ENCODE data around the gene TAS2R3.

DNA sequence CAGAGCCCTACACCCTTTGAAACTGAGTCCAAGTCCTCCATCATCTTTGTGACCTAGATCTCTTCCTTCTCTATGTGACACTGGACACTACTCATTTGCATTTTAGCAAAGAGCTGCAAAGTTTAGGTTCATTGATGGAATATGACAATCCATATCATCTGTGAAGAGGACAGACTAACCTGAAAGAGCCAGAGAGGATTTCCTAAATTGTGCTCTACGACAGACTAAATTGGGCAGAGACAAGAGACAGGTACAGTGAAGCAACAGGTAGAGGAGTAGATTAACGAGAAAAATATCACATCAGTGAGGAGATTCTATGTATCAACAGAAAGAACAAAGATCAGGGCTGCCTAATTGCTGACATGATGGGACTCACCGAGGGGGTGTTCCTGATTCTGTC lies at the start of gene TAS2R3:
- TF ChIP-seq, protein P1, sequence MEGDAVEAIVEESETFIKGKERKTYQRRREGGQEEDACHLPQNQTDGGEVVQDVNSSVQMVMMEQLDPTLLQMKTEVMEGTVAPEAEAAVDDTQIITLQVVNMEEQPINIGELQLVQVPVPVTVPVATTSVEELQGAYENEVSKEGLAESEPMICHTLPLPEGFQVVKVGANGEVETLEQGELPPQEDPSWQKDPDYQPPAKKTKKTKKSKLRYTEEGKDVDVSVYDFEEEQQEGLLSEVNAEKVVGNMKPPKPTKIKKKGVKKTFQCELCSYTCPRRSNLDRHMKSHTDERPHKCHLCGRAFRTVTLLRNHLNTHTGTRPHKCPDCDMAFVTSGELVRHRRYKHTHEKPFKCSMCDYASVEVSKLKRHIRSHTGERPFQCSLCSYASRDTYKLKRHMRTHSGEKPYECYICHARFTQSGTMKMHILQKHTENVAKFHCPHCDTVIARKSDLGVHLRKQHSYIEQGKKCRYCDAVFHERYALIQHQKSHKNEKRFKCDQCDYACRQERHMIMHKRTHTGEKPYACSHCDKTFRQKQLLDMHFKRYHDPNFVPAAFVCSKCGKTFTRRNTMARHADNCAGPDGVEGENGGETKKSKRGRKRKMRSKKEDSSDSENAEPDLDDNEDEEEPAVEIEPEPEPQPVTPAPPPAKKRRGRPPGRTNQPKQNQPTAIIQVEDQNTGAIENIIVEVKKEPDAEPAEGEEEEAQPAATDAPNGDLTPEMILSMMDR (IDR thresholded peaks at IDR 0.05), result no peak
- TF ChIP-seq NR3C1 (CRISPR knock-in tag; conservative IDR thresholded peaks at IDR 0.05; ENCODE audit: low read depth) (no peak), NR1H2 (CRISPR knock-in tag; IDR thresholded peaks at IDR 0.05) (no peak), SMAD4 (CRISPR knock-in tag; IDR thresholded peaks at IDR 0.05) (no peak), JAZF1 (CRISPR knock-in tag; IDR thresholded peaks at IDR 0.05) (no peak), ELF4 (CRISPR knock-in tag; IDR thresholded peaks at IDR 0.05; ENCODE audit: low read depth) (no peak)
- TF ChIP-seq, protein P2, sequence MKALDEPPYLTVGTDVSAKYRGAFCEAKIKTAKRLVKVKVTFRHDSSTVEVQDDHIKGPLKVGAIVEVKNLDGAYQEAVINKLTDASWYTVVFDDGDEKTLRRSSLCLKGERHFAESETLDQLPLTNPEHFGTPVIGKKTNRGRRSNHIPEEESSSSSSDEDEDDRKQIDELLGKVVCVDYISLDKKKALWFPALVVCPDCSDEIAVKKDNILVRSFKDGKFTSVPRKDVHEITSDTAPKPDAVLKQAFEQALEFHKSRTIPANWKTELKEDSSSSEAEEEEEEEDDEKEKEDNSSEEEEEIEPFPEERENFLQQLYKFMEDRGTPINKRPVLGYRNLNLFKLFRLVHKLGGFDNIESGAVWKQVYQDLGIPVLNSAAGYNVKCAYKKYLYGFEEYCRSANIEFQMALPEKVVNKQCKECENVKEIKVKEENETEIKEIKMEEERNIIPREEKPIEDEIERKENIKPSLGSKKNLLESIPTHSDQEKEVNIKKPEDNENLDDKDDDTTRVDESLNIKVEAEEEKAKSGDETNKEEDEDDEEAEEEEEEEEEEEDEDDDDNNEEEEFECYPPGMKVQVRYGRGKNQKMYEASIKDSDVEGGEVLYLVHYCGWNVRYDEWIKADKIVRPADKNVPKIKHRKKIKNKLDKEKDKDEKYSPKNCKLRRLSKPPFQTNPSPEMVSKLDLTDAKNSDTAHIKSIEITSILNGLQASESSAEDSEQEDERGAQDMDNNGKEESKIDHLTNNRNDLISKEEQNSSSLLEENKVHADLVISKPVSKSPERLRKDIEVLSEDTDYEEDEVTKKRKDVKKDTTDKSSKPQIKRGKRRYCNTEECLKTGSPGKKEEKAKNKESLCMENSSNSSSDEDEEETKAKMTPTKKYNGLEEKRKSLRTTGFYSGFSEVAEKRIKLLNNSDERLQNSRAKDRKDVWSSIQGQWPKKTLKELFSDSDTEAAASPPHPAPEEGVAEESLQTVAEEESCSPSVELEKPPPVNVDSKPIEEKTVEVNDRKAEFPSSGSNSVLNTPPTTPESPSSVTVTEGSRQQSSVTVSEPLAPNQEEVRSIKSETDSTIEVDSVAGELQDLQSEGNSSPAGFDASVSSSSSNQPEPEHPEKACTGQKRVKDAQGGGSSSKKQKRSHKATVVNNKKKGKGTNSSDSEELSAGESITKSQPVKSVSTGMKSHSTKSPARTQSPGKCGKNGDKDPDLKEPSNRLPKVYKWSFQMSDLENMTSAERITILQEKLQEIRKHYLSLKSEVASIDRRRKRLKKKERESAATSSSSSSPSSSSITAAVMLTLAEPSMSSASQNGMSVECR (CRISPR knock-in tag; IDR thresholded peaks at IDR 0.05; ENCODE audit: borderline replicate concordance), result no peak
- TF ChIP-seq, protein P3, sequence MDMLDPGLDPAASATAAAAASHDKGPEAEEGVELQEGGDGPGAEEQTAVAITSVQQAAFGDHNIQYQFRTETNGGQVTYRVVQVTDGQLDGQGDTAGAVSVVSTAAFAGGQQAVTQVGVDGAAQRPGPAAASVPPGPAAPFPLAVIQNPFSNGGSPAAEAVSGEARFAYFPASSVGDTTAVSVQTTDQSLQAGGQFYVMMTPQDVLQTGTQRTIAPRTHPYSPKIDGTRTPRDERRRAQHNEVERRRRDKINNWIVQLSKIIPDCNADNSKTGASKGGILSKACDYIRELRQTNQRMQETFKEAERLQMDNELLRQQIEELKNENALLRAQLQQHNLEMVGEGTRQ (CRISPR knock-in tag; IDR thresholded peaks at IDR 0.05), result no peak
- TF ChIP-seq, protein P4, sequence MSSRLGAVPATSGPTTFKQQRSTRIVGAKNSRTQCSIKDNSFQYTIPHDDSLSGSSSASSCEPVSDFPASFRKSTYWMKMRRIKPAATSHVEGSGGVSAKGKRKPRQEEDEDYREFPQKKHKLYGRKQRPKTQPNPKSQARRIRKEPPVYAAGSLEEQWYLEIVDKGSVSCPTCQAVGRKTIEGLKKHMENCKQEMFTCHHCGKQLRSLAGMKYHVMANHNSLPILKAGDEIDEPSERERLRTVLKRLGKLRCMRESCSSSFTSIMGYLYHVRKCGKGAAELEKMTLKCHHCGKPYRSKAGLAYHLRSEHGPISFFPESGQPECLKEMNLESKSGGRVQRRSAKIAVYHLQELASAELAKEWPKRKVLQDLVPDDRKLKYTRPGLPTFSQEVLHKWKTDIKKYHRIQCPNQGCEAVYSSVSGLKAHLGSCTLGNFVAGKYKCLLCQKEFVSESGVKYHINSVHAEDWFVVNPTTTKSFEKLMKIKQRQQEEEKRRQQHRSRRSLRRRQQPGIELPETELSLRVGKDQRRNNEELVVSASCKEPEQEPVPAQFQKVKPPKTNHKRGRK (CRISPR knock-in tag; IDR thresholded peaks at IDR 0.05; ENCODE audit: borderline replicate concordance), result no peak
- TF ChIP-seq, protein P5, sequence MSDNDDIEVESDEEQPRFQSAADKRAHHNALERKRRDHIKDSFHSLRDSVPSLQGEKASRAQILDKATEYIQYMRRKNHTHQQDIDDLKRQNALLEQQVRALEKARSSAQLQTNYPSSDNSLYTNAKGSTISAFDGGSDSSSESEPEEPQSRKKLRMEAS (CRISPR knock-in tag; IDR thresholded peaks at IDR 0.05), result no peak

All from WTC11 (cell line).